GM19043 (cell line): ENCODE data around the gene PPM1G.
"Not testable (repeated sequence)": the region's sequence is repeated elsewhere in the genome, so short reads cannot be mapped to it uniquely, and the experiment has no call there.

Experiments used
- ATAC-seq: cut with Tn5 transposase; IDR thresholded peaks from one replicate; pipeline ENCODE4 v1.9.1; 2021; ENCODE audit warnings: low read depth; ENCODE audit not compliant: unreplicated experiment

PPM1G gene, protein sequence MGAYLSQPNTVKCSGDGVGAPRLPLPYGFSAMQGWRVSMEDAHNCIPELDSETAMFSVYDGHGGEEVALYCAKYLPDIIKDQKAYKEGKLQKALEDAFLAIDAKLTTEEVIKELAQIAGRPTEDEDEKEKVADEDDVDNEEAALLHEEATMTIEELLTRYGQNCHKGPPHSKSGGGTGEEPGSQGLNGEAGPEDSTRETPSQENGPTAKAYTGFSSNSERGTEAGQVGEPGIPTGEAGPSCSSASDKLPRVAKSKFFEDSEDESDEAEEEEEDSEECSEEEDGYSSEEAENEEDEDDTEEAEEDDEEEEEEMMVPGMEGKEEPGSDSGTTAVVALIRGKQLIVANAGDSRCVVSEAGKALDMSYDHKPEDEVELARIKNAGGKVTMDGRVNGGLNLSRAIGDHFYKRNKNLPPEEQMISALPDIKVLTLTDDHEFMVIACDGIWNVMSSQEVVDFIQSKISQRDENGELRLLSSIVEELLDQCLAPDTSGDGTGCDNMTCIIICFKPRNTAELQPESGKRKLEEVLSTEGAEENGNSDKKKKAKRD

GRCh38 chr2:27409321-27410073 is at the start of gene PPM1G:
TSS of gene PPM1G (minus strand) at chr2:27409591. CDS start at chr2:27409422, 169 bp downstream.
- ATAC-seq = peak; percentile 93

GRCh38 chr2:27453968-27454367 is 44.6 kb upstream of the PPM1G start:
- ATAC-seq = no peak

- ATAC-seq = no peak
Measured at GRCh38 chr2:27451095-27451494, 41.7 kb upstream of the PPM1G start.

- ATAC-seq = no peak
Measured at GRCh38 chr2:27448381-27448780, 39.0 kb upstream of the PPM1G start.

- ATAC-seq = no peak
Measured at GRCh38 chr2:27446057-27446456, 36.7 kb upstream of the PPM1G start.

GRCh38 chr2:27445615-27446014 is 36.2 kb upstream of the PPM1G start:
- no peak for ATAC-seq

GRCh38 chr2:27445155-27445554 is 35.8 kb upstream of the PPM1G start:
- ATAC-seq = no peak

GRCh38 chr2:27442920-27443282 is 33.5 kb upstream of the PPM1G start:
- ATAC-seq = no peak

- ATAC-seq = no peak
Measured at GRCh38 chr2:27441958-27442919, 32.8 kb upstream of the PPM1G start, which contains the start of gene KRTCAP3. TSS of gene KRTCAP3 (plus strand) at chr2:27442381. CDS start at chr2:27442413, 32 bp downstream.

GRCh38 chr2:27441226-27441926 is 32.0 kb upstream of the PPM1G start:
- no peak for ATAC-seq

- no peak for ATAC-seq
Measured at GRCh38 chr2:27435628-27436027, 26.2 kb upstream of the PPM1G start.

DNA sequence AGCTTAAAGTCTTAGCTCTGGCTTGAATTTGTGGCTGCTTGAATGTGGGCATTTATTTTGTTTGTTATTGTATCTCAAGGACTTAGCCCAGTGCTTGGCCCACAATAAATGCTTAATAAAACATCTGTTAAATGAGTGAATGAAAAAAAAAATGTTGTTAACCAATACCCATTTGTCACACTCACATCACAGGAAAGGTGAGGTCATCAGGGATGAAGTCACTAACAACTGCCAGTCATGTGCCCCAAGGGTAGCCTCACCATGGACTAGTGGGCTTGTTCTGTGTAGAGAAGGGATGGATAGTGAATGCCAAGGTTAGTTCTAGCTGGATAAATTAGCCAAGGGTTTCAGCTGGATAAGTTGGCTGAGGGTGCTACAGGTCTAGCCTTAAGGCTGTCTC is 22.0 kb upstream of the PPM1G start:
- no peak for ATAC-seq

GRCh38 chr2:27428978-27429541 is 19.7 kb upstream of the PPM1G start:
- ATAC-seq = peak; percentile 76

DNA sequence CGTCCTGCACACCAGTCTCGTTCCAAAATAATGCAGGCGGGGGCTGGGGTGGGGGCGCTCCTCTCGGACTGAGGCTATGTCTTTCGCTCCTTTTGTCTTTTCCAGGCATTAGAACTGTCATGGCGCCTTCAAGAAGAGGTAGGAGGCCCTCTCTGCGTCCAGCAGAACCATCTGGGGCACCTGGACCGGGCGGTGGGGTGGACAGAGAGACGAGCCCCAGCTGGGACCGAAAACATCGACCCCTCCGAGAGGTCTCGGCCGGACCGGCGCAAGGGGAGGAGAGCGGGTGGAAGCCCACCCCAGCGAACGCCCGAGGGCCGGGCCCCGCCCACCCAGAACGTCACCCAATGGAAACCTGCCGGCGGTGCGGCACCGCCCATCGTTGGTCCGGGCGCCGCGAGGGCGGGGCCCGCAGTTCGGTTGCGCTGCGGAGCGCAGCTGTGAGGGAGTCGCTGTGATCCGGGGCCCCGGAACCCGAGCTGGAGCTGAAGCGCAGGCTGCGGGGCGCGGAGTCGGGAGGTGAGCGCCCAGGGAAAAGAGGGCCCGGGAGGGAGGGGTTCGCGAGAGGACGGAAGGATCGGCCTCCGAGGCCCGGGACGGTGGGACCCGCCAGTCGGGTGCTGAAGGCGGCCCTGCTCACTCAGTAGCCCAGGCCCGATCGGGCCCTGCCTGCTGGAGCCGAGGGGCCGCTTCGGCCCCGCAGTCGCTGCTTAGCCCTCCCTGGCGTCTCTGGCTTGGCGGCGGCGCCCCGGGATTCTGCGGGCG is 19.0 kb upstream of the PPM1G start, which contains the start of gene NRBP1:
Gene NRBP1 (plus strand): TSS at position 419 of the 765 bp plus-strand sequence. CDS start 4,643 bp downstream, outside the sequence.
- peak; percentile 79 for ATAC-seq

- no peak for ATAC-seq
Measured at GRCh38 chr2:27427863-27428212, 18.4 kb upstream of the PPM1G start.

GRCh38 chr2:27425039-27425438 is 15.6 kb upstream of the PPM1G start:
- not testable (repeated sequence) for ATAC-seq

- ATAC-seq = no peak
Measured at GRCh38 chr2:27422958-27423357, 13.6 kb upstream of the PPM1G start.

- no peak for ATAC-seq
Measured at GRCh38 chr2:27421660-27422250, 12.4 kb upstream of the PPM1G start.
